ENCODE measurements around the gene TAF1A. TPM values are rescaled to one million over a fixed set of nuclear protein-coding genes. Genes with fewer than 3 reads are reported as not detected.

The TAF1A gene
- total RNA-seq, 1 donor from 2014 or later: 2.0 TPM

- intact Hi-C loops (cut with DNase I): no loop called here
- no peak for DNase-seq (ENCODE audit: extremely low spot score in 2 of 2)
- no peaks in the 10 kb centered on the region for H3K27me3 ChIP-seq
- H3K9me3 ChIP-seq: no peaks in the 10 kb centered on the region
- no peak overlapping the region for H3K27ac ChIP-seq
- H3K36me3 ChIP-seq: no peaks in the 10 kb centered on the region
- TF ChIP-seq CTCF (IDR thresholded peaks at IDR 0.05): no peak
- no peak for TF ChIP-seq POLR2AphosphoS5 (IDR thresholded peaks at IDR 0.05; ENCODE audit: insufficient read depth in 1 of 2, low read depth in 1 of 2)
- TF ChIP-seq POLR2A (IDR thresholded peaks at IDR 0.05): no peak
- H3K4me1 ChIP-seq: peaks cover 5% of the 10 kb centered on the region
- no peak overlapping the region for H3K4me3 ChIP-seq
Measured at GRCh38 chr1:222543817-222544216, 45.9 kb downstream of the TAF1A start.

GRCh38 chr1:222540598-222540995 lies 49.1 kb downstream of the TAF1A start:
- no peaks in the 10 kb centered on the region for H3K4me1 ChIP-seq
- no peaks in the 10 kb centered on the region for H3K9me3 ChIP-seq
- H3K36me3 ChIP-seq: no peaks in the 10 kb centered on the region
- DNase-seq (ENCODE audit: extremely low spot score in 2 of 2): no peak
- no peak for TF ChIP-seq CTCF (IDR thresholded peaks at IDR 0.05)
- TF ChIP-seq POLR2A (IDR thresholded peaks at IDR 0.05): no peak
- TF ChIP-seq POLR2AphosphoS5 (IDR thresholded peaks at IDR 0.05; ENCODE audit: insufficient read depth in 1 of 2, low read depth in 1 of 2): no peak
- H3K27ac ChIP-seq: no peak overlapping the region
- intact Hi-C loops (cut with DNase I): no loop called here
- H3K27me3 ChIP-seq: no peaks in the 10 kb centered on the region
- no peak overlapping the region for H3K4me3 ChIP-seq

GRCh38 chr1:222539951-222540597 lies 49.7 kb downstream of the TAF1A start:
- no peak overlapping the region for H3K27ac ChIP-seq
- intact Hi-C loops (cut with DNase I): no loop called here
- DNase-seq (ENCODE audit: extremely low spot score in 2 of 2): no peak
- H3K4me1 ChIP-seq: no peaks in the 10 kb centered on the region
- H3K9me3 ChIP-seq: no peaks in the 10 kb centered on the region
- no peaks in the 10 kb centered on the region for H3K27me3 ChIP-seq
- H3K4me3 ChIP-seq: no peak overlapping the region
- no peaks in the 10 kb centered on the region for H3K36me3 ChIP-seq
- TF ChIP-seq POLR2AphosphoS5 (IDR thresholded peaks at IDR 0.05; ENCODE audit: insufficient read depth in 1 of 2, low read depth in 1 of 2) (no peak), CTCF (IDR thresholded peaks at IDR 0.05) (no peak), POLR2A (IDR thresholded peaks at IDR 0.05) (no peak)

DNA sequence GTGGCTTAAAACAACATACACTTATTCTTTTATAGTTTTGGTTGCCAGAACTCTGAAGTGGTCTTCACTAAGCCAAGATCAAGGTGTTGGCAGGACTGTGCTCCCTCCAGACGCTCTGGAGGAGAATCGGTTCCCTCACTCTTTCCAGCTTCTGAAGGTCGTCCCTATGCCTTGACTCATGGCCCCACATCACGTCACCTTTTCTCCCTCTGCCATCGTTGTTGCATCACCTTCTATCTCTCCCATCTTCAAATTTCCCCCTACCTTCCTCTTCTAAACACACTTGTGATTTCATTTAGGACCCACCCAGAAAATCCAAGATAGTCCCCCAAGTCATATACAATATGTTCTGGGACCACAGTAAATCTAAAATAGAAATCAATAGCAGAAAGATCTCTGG lies 54.3 kb downstream of the TAF1A start:
- Histone ChIP-seq H3K36me3 (no peaks in the 10 kb centered on the region), H3K4me3 (no peak overlapping the region), H3K27ac (no peak overlapping the region), H3K27me3 (no peaks in the 10 kb centered on the region), H3K4me1 (no peaks in the 10 kb centered on the region), H3K9me3 (no peaks in the 10 kb centered on the region)
- TF ChIP-seq CTCF (IDR thresholded peaks at IDR 0.05): no peak
- no peak for TF ChIP-seq POLR2AphosphoS5 (IDR thresholded peaks at IDR 0.05; ENCODE audit: insufficient read depth in 1 of 2, low read depth in 1 of 2)
- no peak for TF ChIP-seq POLR2A (IDR thresholded peaks at IDR 0.05)
- DNase-seq (ENCODE audit: extremely low spot score in 2 of 2): no peak
- intact Hi-C loops (cut with DNase I): no loop called here

- intact Hi-C loops (cut with DNase I): no loop called here
- no peak overlapping the region for H3K4me3 ChIP-seq
- no peaks in the 10 kb centered on the region for H3K9me3 ChIP-seq
- no peak for TF ChIP-seq POLR2A (IDR thresholded peaks at IDR 0.05)
- no peak for TF ChIP-seq CTCF (IDR thresholded peaks at IDR 0.05)
- no peak for TF ChIP-seq POLR2AphosphoS5 (IDR thresholded peaks at IDR 0.05; ENCODE audit: insufficient read depth in 1 of 2, low read depth in 1 of 2)
- H3K4me1 ChIP-seq: no peaks in the 10 kb centered on the region
- H3K27ac ChIP-seq: no peak overlapping the region
- H3K36me3 ChIP-seq: no peaks in the 10 kb centered on the region
- no peak for DNase-seq (ENCODE audit: extremely low spot score in 2 of 2)
- H3K27me3 ChIP-seq: no peaks in the 10 kb centered on the region
Measured at GRCh38 chr1:222530852-222531251, 58.9 kb downstream of the TAF1A start.

Measured in vagina (tissue), 2 donors.